ENCODE measurements around the gene TMEM184A. TPM values are rescaled to one million over a fixed set of nuclear protein-coding genes. Genes with fewer than 3 reads are reported as not detected.

Gene TMEM184A
- total RNA-seq, 1 experiment from 2014 or later: 16.5 TPM

DNA sequence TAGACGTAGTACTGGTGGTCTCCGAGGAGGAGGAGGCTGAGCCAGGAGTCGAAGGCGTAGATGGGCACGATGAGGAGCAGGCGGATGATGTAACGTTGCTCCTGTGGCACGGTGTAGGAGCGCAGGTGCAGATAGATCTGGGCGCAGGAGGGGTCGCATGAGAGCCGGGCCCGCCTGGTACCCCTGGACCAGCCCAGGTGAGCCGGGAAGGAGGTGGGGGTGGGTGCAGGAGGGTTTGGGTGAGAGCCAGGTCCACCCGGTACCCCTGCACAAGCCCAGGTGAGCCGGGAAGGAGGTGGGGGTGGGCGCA is 5.2 kb downstream of the TMEM184A start:
- H3K4me3 ChIP-seq (ENCODE audit: low read depth, low read length): no peak overlapping the region
- intact Hi-C loops (cut with micrococcal nuclease; ENCODE audit: unreplicated experiment): no loop called here
- H3K36me3 ChIP-seq (ENCODE audit: control insufficient read depth, insufficient read depth, low read length): no peaks in the 10 kb centered on the region
- BruUV-seq (replicated peaks): no TSS peak
- H3K9me3 ChIP-seq: no peaks in the 10 kb centered on the region
- no peaks in the 10 kb centered on the region for H3K27me3 ChIP-seq (replicated peaks; ENCODE audit: control insufficient read depth, insufficient read depth, low read length)
- peaks cover 39% of the 10 kb centered on the region for H3K36me3 Mint-ChIP-seq (ENCODE audit: insufficient read depth, unreplicated experiment)
- peaks cover 17% of the 10 kb centered on the region for H3K4me1 ChIP-seq
- POLR2A ChIA-PET: no interaction called here
- H3K27me3 Mint-ChIP-seq (ENCODE audit: insufficient read depth, unreplicated experiment): no peaks in the 10 kb centered on the region
- no peak overlapping the region for H3K4me3 Mint-ChIP-seq (ENCODE audit: unreplicated experiment)
- H3K27ac Mint-ChIP-seq (ENCODE audit: unreplicated experiment): no peak overlapping the region
- CTCF ChIA-PET: interaction anchor here (0.8 kb wide), 1 partner anchor 30 kb away, joined by 4 read pairs; no protein-coding TSS in a partner anchor
- TF ChIP-seq, protein P1, sequence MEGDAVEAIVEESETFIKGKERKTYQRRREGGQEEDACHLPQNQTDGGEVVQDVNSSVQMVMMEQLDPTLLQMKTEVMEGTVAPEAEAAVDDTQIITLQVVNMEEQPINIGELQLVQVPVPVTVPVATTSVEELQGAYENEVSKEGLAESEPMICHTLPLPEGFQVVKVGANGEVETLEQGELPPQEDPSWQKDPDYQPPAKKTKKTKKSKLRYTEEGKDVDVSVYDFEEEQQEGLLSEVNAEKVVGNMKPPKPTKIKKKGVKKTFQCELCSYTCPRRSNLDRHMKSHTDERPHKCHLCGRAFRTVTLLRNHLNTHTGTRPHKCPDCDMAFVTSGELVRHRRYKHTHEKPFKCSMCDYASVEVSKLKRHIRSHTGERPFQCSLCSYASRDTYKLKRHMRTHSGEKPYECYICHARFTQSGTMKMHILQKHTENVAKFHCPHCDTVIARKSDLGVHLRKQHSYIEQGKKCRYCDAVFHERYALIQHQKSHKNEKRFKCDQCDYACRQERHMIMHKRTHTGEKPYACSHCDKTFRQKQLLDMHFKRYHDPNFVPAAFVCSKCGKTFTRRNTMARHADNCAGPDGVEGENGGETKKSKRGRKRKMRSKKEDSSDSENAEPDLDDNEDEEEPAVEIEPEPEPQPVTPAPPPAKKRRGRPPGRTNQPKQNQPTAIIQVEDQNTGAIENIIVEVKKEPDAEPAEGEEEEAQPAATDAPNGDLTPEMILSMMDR (IDR thresholded peaks at IDR 0.05; ENCODE audit: insufficient read depth in 1 of 2, low read depth in 1 of 2, low read length in 1 of 2, severe bottlenecking in 1 of 2, unreplicated experiment in 1 of 2): no peak
- H3K9me3 Mint-ChIP-seq (ENCODE audit: unreplicated experiment): no peaks in the 10 kb centered on the region
- no peak for DNase-seq
- H3K4me1 Mint-ChIP-seq (ENCODE audit: low read depth, unreplicated experiment): peaks cover 16% of the 10 kb centered on the region

DNA sequence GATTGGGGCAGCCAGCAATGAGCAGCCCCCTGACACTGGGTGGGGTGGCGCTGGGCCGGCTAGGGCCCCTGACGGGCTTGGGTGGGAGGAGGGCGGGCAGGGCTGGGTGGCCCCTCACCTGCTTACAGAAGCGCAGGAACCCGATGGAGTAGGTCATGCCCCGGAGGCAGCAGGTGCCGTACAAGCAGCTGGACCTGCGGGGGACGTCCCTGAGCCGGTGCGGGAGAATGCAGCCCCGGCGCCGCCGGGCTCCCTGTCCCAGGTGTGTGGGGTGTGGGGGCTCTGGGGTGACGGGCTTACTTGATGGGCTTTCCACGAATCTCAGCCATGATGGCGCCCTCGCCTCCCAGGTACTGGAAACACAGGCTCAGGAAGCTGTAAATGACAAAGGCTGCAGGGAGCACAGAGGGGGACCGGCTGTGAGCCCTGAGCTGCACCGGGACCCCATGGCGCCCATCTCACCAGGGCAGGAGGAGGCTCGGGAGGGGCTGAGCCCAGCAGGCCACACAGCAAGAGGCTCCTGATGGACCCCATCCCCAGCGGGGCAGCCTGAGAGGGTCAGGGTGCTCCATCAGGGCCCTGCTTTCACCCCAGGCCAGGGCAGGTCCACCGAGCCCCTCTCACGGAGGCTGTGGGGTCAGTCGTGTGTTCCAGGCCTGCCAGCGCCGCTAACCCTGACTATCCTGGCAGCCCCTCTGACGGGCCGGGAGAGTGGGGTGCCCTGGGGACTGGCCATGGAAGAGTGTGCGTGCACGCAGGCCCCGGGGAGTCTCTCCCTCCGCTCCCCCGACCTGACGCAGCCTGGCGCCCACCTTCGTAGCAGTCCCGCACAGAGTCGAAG is 5.8 kb downstream of the TMEM184A start:
- Histone ChIP-seq H3K4me3 (ENCODE audit: low read depth, low read length) (no peak overlapping the region), H3K4me1 (peaks cover 13% of the 10 kb centered on the region), H3K27me3 (replicated peaks; ENCODE audit: control insufficient read depth, insufficient read depth, low read length) (no peaks in the 10 kb centered on the region), H3K36me3 (ENCODE audit: control insufficient read depth, insufficient read depth, low read length) (no peaks in the 10 kb centered on the region), H3K9me3 (no peaks in the 10 kb centered on the region)
- peaks cover 10% of the 10 kb centered on the region for H3K4me1 Mint-ChIP-seq (ENCODE audit: low read depth, unreplicated experiment)
- ChIA-PET CTCF (interaction anchor here (0.8 kb wide), 1 partner anchor 30 kb away, joined by 4 read pairs; no protein-coding TSS in a partner anchor), POLR2A (no interaction called here)
- no TSS peak for BruUV-seq (replicated peaks)
- H3K27me3 Mint-ChIP-seq (ENCODE audit: insufficient read depth, unreplicated experiment): no peaks in the 10 kb centered on the region
- no peak overlapping the region for H3K4me3 Mint-ChIP-seq (ENCODE audit: unreplicated experiment)
- intact Hi-C loops (cut with micrococcal nuclease; ENCODE audit: unreplicated experiment): no loop called here
- no peak for DNase-seq
- H3K36me3 Mint-ChIP-seq (ENCODE audit: insufficient read depth, unreplicated experiment): peaks cover 39% of the 10 kb centered on the region
- H3K9me3 Mint-ChIP-seq (ENCODE audit: unreplicated experiment): no peaks in the 10 kb centered on the region
- TF ChIP-seq, protein P1 (IDR thresholded peaks at IDR 0.05; ENCODE audit: insufficient read depth in 1 of 2, low read depth in 1 of 2, low read length in 1 of 2, severe bottlenecking in 1 of 2, unreplicated experiment in 1 of 2): no peak
- no peak overlapping the region for H3K27ac Mint-ChIP-seq (ENCODE audit: unreplicated experiment)

DNA sequence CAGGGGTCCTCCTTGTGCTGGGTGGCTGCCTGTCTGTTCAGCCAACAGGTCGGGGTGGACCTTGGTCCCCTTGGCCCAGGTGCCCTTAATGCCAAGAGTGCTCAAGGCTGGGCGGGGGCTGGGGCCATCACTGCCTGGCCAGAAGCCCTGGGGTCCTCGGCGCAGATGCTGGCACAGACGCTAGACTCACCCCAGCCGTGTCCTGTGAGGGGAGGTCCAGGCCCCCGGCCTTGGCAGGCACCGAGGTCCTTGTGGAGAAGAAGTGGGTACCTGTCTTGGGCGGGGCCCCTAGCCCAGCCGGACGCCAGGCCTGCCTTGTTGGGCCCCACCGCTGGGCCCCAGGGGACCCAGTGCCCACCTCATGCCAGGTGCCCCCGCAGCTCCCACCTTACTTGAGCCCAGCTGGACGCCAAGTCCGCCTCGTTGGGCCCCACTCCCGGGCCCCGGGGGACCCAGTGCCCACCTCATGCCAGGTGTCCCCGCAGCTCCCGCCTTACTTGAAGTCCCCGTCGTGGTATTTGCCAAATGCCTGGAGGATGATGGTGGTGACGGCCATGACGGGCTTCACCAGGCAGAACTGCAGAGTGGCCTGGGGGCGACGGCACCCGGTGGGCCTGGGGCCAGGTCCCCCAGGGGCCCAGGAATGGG is 6.5 kb downstream of the TMEM184A start:
- BruUV-seq (replicated peaks): no TSS peak
- Histone ChIP-seq H3K4me3 (ENCODE audit: low read depth, low read length) (no peak overlapping the region), H3K27me3 (replicated peaks; ENCODE audit: control insufficient read depth, insufficient read depth, low read length) (no peaks in the 10 kb centered on the region), H3K4me1 (peaks cover 7% of the 10 kb centered on the region), H3K36me3 (ENCODE audit: control insufficient read depth, insufficient read depth, low read length) (no peaks in the 10 kb centered on the region), H3K9me3 (no peaks in the 10 kb centered on the region)
- H3K27ac Mint-ChIP-seq (ENCODE audit: unreplicated experiment): peak overlapping the region; percentile 21
- ChIA-PET CTCF (no interaction called here), POLR2A (no interaction called here)
- peaks cover 41% of the 10 kb centered on the region for H3K36me3 Mint-ChIP-seq (ENCODE audit: insufficient read depth, unreplicated experiment)
- peak in 1 of 2 experiments; percentile 33 for DNase-seq
- H3K4me1 Mint-ChIP-seq (ENCODE audit: low read depth, unreplicated experiment): peaks cover 3% of the 10 kb centered on the region
- H3K4me3 Mint-ChIP-seq (ENCODE audit: unreplicated experiment): no peak overlapping the region
- TF ChIP-seq, protein P1 (IDR thresholded peaks at IDR 0.05; ENCODE audit: insufficient read depth in 1 of 2, low read depth in 1 of 2, low read length in 1 of 2, severe bottlenecking in 1 of 2, unreplicated experiment in 1 of 2): no peak
- intact Hi-C loops (cut with micrococcal nuclease; ENCODE audit: unreplicated experiment): no loop called here
- no peaks in the 10 kb centered on the region for H3K9me3 Mint-ChIP-seq (ENCODE audit: unreplicated experiment)
- H3K27me3 Mint-ChIP-seq (ENCODE audit: insufficient read depth, unreplicated experiment): no peaks in the 10 kb centered on the region

Measured in Caco-2 (cell line).